GM12872 (cell line): ENCODE measurements around the gene CPXM2.

Experiments used
- TF ChIP-seq, protein P1 (sequence below): IDR thresholded peaks from 3 replicates; pipeline ENCODE4 v1.5.1; 2011; ENCODE audit warnings: low read depth, mild to moderate bottlenecking, low read length, moderate library complexity; ENCODE audit not compliant: insufficient read depth

The CPXM2 gene

DNA sequence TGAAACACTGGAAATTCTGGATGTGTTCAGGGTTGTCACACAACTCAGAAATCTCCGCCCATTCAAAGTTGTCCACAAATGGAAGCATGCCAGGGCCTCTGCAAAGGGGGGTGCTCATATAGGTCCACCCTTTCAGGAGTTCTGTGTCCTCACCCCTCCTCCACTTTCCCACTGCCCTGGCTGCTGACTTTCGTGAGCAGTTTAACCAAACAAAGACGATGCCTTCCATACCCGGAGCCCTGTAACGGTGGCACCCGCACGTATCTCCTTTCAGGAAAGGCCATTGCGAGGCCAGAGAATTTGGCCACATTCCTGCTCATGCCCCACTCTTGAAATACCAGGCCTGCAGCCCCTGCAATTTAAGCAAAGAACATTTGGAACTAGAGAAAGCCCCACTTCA is 1.4 kb downstream of the CPXM2 start:
- TF ChIP-seq, protein P1, sequence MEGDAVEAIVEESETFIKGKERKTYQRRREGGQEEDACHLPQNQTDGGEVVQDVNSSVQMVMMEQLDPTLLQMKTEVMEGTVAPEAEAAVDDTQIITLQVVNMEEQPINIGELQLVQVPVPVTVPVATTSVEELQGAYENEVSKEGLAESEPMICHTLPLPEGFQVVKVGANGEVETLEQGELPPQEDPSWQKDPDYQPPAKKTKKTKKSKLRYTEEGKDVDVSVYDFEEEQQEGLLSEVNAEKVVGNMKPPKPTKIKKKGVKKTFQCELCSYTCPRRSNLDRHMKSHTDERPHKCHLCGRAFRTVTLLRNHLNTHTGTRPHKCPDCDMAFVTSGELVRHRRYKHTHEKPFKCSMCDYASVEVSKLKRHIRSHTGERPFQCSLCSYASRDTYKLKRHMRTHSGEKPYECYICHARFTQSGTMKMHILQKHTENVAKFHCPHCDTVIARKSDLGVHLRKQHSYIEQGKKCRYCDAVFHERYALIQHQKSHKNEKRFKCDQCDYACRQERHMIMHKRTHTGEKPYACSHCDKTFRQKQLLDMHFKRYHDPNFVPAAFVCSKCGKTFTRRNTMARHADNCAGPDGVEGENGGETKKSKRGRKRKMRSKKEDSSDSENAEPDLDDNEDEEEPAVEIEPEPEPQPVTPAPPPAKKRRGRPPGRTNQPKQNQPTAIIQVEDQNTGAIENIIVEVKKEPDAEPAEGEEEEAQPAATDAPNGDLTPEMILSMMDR: no peak

DNA sequence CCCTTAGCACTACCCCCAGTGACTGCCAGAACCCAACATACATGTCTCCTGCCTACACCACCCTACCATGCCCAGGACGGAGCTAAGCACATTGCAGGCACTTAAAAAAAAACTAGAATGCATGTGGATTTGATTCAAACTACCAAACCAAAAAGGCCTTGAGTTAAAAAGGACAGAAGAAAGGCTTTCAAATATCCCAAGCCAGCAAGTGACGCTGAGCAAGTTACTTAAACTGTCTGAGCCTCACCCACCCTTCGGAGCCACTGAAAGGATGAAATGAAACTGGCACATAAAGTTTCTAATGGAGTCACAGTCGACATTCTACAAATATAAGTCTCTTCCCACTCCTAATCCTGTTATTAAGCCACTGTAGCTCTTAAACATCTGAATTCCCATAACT is 1.8 kb downstream of the CPXM2 start:
- TF ChIP-seq, protein P1: no peak

DNA sequence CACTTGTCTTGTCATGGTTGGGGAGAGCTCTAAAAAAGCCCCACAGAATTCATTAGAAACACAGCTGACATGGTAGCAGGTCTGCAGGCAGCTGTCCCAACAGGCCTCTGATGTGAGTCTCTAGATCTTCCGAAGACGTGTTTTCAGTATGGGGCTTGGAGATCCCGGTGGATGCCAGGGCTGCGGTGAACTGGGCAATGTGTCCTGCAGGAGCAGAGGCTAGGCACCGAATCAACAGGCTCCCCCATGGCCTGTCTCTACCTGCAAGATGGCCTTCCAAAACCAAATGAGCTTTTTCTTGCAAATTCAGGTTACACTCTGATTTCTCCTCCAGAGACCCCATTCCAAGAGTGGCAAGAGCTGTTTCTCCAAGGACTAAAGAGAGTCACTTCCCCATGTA is 2.9 kb downstream of the CPXM2 start:
- TF ChIP-seq, protein P1: no peak

DNA sequence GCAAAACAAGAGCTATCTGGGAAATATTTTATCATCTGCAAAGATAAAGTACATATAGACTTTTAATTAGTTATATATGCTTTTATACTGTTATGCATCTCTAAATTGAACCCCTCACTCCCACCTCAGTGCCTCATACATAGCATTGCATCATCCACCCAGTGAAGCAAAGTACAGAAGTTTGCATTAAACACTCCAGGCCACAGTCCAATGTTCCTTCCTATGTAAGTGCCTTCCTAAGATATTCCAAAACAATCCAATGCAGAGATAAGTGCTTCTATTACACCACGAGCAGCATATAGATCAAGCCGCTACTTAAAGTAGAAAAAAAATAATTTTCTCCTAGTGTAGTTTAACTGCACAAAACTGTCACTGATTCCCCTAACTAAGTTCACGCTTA is 3.4 kb downstream of the CPXM2 start:
- TF ChIP-seq, protein P1: no peak

DNA sequence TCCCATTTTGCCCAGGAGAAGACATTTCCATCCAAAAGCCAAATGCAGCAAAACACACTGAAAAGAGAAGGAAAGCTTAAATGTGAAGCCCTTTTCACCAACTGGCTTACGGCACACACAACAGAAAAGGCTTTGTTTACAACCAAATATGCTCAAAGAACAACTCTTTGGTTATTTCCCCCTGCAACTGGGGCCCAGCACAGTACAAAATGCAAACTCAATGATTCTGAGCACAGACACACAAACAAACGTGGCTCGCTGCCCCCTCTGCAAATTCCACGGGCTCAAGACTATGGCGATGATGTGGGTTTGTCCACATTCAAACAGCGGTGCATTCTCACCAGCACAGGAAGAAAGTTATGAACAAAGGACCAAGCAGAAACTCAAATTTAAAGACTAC is 5.3 kb downstream of the CPXM2 start:
- TF ChIP-seq, protein P1: no peak

DNA sequence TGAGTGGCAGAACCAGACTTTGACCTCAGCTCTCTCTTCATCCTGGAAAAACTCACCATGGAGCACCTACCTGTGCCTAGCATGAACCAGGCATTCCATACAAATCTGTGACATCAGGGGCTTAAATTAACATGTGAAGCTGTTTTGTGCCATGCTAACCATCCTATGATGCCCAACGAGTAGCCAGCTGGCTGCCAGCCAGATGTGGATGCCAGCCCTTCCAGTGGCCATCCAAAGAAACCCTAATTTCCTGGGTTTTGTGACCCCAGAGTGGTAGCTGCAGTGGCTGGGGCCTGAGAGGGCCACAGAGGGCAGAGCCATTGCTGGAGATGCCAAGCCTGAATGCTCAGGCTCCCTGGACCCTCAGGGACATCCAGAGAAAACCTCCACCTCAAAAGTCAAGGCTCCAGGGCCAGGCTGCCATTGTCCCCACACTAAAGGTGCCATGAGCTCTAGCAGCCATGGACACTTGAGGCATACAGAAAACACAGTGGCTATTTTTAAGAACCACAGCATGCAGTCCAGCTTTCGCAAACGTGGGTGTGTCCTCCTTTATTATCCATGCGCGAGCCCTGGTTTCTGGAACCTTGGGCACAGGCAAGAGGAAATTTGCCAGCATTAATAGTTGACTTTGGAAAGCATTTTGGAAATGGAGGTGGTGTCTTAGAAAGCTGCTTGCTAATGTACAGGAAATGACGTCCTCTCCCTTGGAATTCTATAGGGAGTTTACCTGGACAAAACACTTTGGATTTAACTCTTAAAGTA is 6.0 kb downstream of the CPXM2 start:
- TF ChIP-seq, protein P1: no peak

DNA sequence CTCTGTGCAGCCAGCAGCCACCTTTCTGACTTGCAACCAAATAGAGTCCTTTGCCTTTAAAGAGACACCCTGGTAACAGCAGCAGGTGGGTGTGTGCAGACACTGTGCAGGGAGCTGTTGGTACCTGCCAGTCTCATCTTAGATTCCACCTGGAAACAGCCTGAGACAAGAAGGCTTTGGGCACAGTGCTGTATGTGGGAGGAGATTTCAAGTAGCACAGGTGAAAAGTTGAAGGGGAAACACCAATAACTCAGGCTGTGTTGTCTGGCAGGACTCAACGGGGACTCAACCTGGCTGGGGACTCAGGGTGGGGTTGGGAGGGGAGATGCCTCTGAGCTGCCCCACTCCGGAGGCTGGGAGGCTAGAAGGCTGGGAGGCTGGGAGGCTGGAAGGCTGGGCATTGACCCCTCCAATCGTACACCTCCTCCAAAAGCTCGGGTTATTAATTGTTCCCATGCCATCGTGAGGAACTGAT is 6.7 kb downstream of the CPXM2 start:
- TF ChIP-seq, protein P1: no peak
